HL-60 (cell line): ENCODE data around the gene EPN3.

Experiments used
- POLR2AphosphoS5 ChIP-seq: IDR thresholded peaks from 2 replicates; pipeline ENCODE4 v1.6.1; 2012; ENCODE audit warnings: low read depth
- TF ChIP-seq, protein P1 (sequence below): IDR thresholded peaks from one replicate; pipeline ENCODE4 v1.5.1; 2011; ENCODE audit warnings: low read length, control low read depth, inconsistent platforms; ENCODE audit not compliant: insufficient read depth
- TF ChIP-seq, protein P2 (sequence below): IDR thresholded peaks from 2 replicates; pipeline ENCODE4 v1.6.1; 2012; ENCODE audit warnings: low read depth; ENCODE audit not compliant: insufficient replicate concordance

DNA sequence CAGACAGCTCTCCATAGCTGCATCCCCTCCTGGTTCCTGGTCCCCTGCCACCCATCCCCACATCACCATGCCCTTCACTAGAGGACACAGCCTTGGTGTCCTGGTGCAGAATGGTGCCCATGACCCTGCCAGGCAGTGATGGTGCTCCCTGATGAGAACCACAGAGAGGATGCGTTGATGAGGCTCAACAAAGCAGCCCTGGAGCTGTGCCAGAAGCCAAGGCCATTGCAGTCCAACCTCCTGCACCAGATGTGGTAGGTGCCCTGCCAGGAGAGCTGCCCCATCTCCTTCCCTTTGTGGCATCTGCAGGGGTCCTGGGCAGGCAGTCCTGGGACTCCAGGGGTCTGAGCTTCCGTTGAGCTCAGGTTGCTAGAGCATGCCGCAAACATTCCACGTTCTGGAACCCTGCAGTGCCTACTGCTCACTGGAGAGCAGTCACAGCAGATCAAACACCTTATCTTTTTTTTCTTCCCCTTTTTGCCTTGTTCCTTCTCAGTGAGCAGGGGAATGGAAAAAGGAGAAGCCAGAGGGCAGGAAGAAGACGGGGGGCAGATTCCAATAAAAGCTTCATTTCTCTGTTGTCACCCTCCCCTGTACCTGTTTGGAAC is 5.3 kb upstream of the EPN3 start:
- TF ChIP-seq, protein P1, sequence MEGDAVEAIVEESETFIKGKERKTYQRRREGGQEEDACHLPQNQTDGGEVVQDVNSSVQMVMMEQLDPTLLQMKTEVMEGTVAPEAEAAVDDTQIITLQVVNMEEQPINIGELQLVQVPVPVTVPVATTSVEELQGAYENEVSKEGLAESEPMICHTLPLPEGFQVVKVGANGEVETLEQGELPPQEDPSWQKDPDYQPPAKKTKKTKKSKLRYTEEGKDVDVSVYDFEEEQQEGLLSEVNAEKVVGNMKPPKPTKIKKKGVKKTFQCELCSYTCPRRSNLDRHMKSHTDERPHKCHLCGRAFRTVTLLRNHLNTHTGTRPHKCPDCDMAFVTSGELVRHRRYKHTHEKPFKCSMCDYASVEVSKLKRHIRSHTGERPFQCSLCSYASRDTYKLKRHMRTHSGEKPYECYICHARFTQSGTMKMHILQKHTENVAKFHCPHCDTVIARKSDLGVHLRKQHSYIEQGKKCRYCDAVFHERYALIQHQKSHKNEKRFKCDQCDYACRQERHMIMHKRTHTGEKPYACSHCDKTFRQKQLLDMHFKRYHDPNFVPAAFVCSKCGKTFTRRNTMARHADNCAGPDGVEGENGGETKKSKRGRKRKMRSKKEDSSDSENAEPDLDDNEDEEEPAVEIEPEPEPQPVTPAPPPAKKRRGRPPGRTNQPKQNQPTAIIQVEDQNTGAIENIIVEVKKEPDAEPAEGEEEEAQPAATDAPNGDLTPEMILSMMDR = no peak
- TF ChIP-seq, protein P2, sequence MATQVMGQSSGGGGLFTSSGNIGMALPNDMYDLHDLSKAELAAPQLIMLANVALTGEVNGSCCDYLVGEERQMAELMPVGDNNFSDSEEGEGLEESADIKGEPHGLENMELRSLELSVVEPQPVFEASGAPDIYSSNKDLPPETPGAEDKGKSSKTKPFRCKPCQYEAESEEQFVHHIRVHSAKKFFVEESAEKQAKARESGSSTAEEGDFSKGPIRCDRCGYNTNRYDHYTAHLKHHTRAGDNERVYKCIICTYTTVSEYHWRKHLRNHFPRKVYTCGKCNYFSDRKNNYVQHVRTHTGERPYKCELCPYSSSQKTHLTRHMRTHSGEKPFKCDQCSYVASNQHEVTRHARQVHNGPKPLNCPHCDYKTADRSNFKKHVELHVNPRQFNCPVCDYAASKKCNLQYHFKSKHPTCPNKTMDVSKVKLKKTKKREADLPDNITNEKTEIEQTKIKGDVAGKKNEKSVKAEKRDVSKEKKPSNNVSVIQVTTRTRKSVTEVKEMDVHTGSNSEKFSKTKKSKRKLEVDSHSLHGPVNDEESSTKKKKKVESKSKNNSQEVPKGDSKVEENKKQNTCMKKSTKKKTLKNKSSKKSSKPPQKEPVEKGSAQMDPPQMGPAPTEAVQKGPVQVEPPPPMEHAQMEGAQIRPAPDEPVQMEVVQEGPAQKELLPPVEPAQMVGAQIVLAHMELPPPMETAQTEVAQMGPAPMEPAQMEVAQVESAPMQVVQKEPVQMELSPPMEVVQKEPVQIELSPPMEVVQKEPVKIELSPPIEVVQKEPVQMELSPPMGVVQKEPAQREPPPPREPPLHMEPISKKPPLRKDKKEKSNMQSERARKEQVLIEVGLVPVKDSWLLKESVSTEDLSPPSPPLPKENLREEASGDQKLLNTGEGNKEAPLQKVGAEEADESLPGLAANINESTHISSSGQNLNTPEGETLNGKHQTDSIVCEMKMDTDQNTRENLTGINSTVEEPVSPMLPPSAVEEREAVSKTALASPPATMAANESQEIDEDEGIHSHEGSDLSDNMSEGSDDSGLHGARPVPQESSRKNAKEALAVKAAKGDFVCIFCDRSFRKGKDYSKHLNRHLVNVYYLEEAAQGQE = no peak
- TF ChIP-seq POLR2AphosphoS5 = no peak
